Trophoblast cell (in vitro differentiated cells and primary cell): ENCODE measurements around the gene OR4D10.

ENCODE experiments used
- DNase-seq, 2 donors: peaks; one replicate each; pipeline ENCODE4 v3.0.0-alpha.2; 2016
- H2AFZ ChIP-seq: 2 replicates; pipeline ENCODE4 v1.6.1; 2013; ENCODE audit warnings: low read length, moderate library complexity, mild to moderate bottlenecking; ENCODE audit not compliant: insufficient read depth, poor library complexity
- H2AK5ac ChIP-seq: 2 replicates; pipeline ENCODE4 v1.6.1; 2013; ENCODE audit warnings: mild to moderate bottlenecking, low read length
- H2BK120ac ChIP-seq: 2 replicates; pipeline ENCODE4 v1.6.1; 2013; ENCODE audit warnings: low read length, mild to moderate bottlenecking, moderate library complexity; ENCODE audit not compliant: insufficient read depth, poor library complexity
- H2BK12ac ChIP-seq: 2 replicates; pipeline ENCODE4 v1.6.1; 2013; ENCODE audit warnings: mild to moderate bottlenecking, low read length, moderate library complexity
- H2BK5ac ChIP-seq: 2 replicates; pipeline ENCODE4 v1.6.1; 2013; ENCODE audit warnings: low read length, low read depth, moderate library complexity, mild to moderate bottlenecking; ENCODE audit not compliant: poor library complexity
- H3K14ac ChIP-seq: 2 replicates; pipeline ENCODE4 v1.6.1; 2013; ENCODE audit warnings: mild to moderate bottlenecking, low read length
- H3K18ac ChIP-seq: 2 replicates; pipeline ENCODE4 v1.6.1; 2013; ENCODE audit warnings: mild to moderate bottlenecking, low read length
- H3K23ac ChIP-seq: 2 replicates; pipeline ENCODE4 v1.6.1; 2013; ENCODE audit warnings: low read length
- H3K27ac ChIP-seq: 2 replicates; pipeline ENCODE4 v1.5.1; 2013; ENCODE audit warnings: low read depth, mild to moderate bottlenecking, inconsistent platforms, low read length, moderate library complexity
- H3K27me3 ChIP-seq: 2 replicates; pipeline ENCODE4 v1.6.1; 2013; ENCODE audit warnings: inconsistent platforms, mild to moderate bottlenecking, low read length, moderate library complexity; ENCODE audit not compliant: insufficient read depth
- H3K36me3 ChIP-seq, 2 experiments: 1 replicate in 1 of 2; 2 replicates in 1 of 2; pipeline ENCODE4 v1.6.1; 2013; ENCODE audit warnings: low read length in 2 of 2, mild to moderate bottlenecking in 2 of 2, moderate library complexity in 1 of 2; ENCODE audit not compliant: insufficient read depth in 2 of 2, control insufficient read depth in 1 of 2
- H3K4ac ChIP-seq: 2 replicates; pipeline ENCODE4 v1.6.1; 2013; ENCODE audit warnings: low read depth, mild to moderate bottlenecking, low read length, moderate library complexity
- H3K4me1 ChIP-seq, 2 experiments: 1 replicate in 1 of 2; 2 replicates in 1 of 2; pipeline ENCODE4 v1.6.1; 2013; ENCODE audit warnings: low read length in 2 of 2, mild to moderate bottlenecking in 2 of 2, moderate library complexity in 1 of 2; ENCODE audit not compliant: insufficient read depth in 2 of 2, control insufficient read depth in 1 of 2
- H3K4me2 ChIP-seq: 2 replicates; pipeline ENCODE4 v1.6.1; 2013; ENCODE audit warnings: inconsistent platforms, mild to moderate bottlenecking, low read length, moderate library complexity
- H3K4me3 ChIP-seq: 2 replicates; pipeline ENCODE4 v1.5.1; 2013; ENCODE audit warnings: mild to moderate bottlenecking, low read depth, low read length, inconsistent platforms
- H3K79me1 ChIP-seq: one replicate; pipeline ENCODE4 v1.6.1; 2013; ENCODE audit warnings: low read length
- H3K79me2 ChIP-seq: 2 replicates; pipeline ENCODE4 v1.6.1; 2013; ENCODE audit warnings: low read length, mild to moderate bottlenecking; ENCODE audit not compliant: control insufficient read depth, insufficient read depth, poor library complexity
- H3K9ac ChIP-seq: 2 replicates; pipeline ENCODE4 v1.6.1; 2013; ENCODE audit warnings: mild to moderate bottlenecking, low read length
- H3K9me3 ChIP-seq: 2 replicates; pipeline ENCODE4 v1.6.1; 2013; ENCODE audit warnings: low read depth, mild to moderate bottlenecking, control low read depth, inconsistent platforms, low read length; ENCODE audit not compliant: insufficient read depth
- H4K12ac ChIP-seq: 2 replicates; pipeline ENCODE4 v1.6.1; 2013; ENCODE audit warnings: low read depth, mild to moderate bottlenecking, low read length, moderate library complexity
- H4K8ac ChIP-seq: 2 replicates; pipeline ENCODE4 v1.6.1; 2013; ENCODE audit warnings: low read depth, mild to moderate bottlenecking, low read length, moderate library complexity
- H4K91ac ChIP-seq: one replicate; pipeline ENCODE4 v1.6.1; 2013; ENCODE audit warnings: low read depth, mild to moderate bottlenecking, low read length, moderate library complexity
- WGBS: extraction: QIAGEN DNeasy Blood & Tissue Kit; methylation state at CpG from one replicate; pipeline ENCODE4 v1.1.7; 2013; ENCODE audit warnings: missing lambda C conversion rate; ENCODE audit not compliant: insufficient read length, insufficient coverage; ENCODE audit errors: extremely low coverage; 5-methylcytosine and 5-hydroxymethylcytosine counted together

Gene OR4D10

DNA sequence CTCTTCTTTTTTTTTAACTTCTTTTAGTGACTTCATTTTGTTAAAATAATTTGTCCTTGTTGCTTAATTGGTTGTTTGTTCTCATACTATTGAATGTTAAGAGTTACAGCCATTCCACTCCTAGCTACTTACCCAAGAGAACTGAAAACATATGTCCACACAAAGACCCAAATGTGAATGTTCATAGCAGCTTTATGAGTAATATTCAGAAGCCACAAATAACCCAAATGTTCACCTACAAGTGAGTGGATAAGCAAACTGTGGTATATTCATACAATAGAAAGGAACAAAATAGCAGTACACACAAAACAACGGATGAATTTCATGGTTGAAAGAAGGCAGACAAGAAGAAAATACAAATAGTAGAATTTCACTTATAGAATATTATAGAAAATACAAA lies 28.8 kb downstream of the OR4D10 start:
- H3K36me3 ChIP-seq, result no peaks in the 10 kb centered on the region
- H3K9ac ChIP-seq, result no peak overlapping the region
- H3K9me3 ChIP-seq, result no peaks in the 10 kb centered on the region
- no peak overlapping the region for H2BK120ac ChIP-seq
- H4K8ac ChIP-seq, result no peak overlapping the region
- no peak overlapping the region for H2AK5ac ChIP-seq
- H3K4me1 ChIP-seq, result no peaks in the 10 kb centered on the region
- no peak for DNase-seq
- H3K14ac ChIP-seq, result no peak overlapping the region
- H3K79me1 ChIP-seq, result no peaks in the 10 kb centered on the region
- H3K4me3 ChIP-seq, result no peak overlapping the region
- H3K79me2 ChIP-seq, result no peaks in the 10 kb centered on the region
- H3K18ac ChIP-seq, result no peak overlapping the region
- no peak overlapping the region for H3K4ac ChIP-seq
- no peak overlapping the region for H2BK12ac ChIP-seq
- no peaks in the 10 kb centered on the region for H3K27me3 ChIP-seq
- H3K23ac ChIP-seq, result no peak overlapping the region
- no peak overlapping the region for H3K4me2 ChIP-seq
- WGBS, result no CpG with 5 or more reads among the region's 1 CpG
- no peak overlapping the region for H3K27ac ChIP-seq
- H4K12ac ChIP-seq, result no peak overlapping the region
- H2BK5ac ChIP-seq, result no peak overlapping the region
- H4K91ac ChIP-seq, result no peak overlapping the region
- no peak overlapping the region for H2AFZ ChIP-seq

DNA sequence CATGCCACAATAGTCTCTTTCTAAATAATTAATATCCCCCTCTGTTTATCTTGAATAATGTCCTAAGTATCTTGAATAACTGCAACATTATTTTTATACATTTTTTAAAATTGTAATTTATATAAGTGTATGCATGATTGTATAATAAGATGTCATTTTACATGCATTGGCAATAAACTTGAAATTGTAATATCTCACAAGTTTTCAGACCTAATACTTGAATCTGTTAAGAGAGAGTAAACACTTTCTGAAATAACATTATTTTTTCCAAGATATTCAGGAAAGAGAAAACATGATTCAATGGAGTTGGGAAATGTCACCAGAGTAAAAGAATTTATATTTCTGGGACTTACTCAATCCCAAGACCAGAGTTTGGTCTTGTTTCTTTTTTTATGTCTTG lies 30.2 kb downstream of the OR4D10 start, which contains the start of gene OR4D11:
Gene OR4D11, plus strand, starts transcription at position 301 of the 400 bp plus-strand sequence. Its CDS starts 0 bp downstream, at position 301.
- no peak within 1 kb of the TSS for H3K4me2 ChIP-seq
- no peak within 1 kb of the TSS for H3K4me3 ChIP-seq
- DNase-seq, result no peak
- no peak within 1 kb of the TSS for H3K4ac ChIP-seq
- H3K9me3 ChIP-seq, result no peaks in the 10 kb centered on the region
- no peaks in the 10 kb centered on the region for H3K27me3 ChIP-seq
- no peak within 1 kb of the TSS for H4K91ac ChIP-seq
- H4K12ac ChIP-seq, result no peak within 1 kb of the TSS
- no peaks in the 10 kb centered on the region for H3K4me1 ChIP-seq
- no peak within 1 kb of the TSS for H2BK120ac ChIP-seq
- H3K79me1 ChIP-seq, result no peaks in the 10 kb centered on the region
- no peak within 1 kb of the TSS for H3K9ac ChIP-seq
- H3K18ac ChIP-seq, result no peak within 1 kb of the TSS
- H2BK12ac ChIP-seq, result no peak within 1 kb of the TSS
- no peak within 1 kb of the TSS for H3K23ac ChIP-seq
- no peak within 1 kb of the TSS for H2BK5ac ChIP-seq
- H3K27ac ChIP-seq, result no peak within 1 kb of the TSS
- H3K36me3 ChIP-seq, result no peaks in the 10 kb centered on the region
- H2AK5ac ChIP-seq, result no peak within 1 kb of the TSS
- H3K14ac ChIP-seq, result no peak within 1 kb of the TSS
- H3K79me2 ChIP-seq, result no peaks in the 10 kb centered on the region
- H2AFZ ChIP-seq, result no peak within 1 kb of the TSS
- no peak within 1 kb of the TSS for H4K8ac ChIP-seq

DNA sequence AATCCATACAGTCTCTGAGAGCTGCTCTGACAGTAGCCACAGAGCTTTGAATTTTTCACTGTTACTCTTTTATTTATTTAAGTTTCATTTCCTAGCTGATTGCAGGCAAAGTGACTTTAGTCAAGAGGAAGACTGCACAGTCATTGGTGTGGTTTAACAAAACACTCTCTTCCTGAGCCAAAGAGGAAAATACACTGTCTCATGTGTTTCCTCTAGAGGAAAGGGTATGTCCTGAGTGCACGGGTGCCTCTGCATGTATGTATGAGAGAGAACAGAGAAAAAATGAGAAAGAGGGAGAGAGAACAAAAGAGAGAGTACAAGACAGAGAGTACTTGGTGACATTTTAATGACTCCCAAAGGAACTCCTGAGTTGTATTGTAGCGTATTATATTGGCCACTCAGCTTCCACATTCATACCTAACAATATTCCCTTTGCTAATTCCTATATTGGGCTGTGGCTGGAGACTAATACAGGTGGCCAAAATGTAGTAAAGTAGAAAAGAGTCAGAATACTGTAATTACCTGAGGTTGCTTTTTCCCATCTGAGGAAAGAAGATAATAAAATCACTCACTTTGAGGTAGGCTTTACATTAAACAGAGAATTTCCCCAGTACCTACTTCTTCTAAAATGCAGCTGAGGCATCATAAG lies 38.0 kb downstream of the OR4D10 start, which contains the start of gene OR4D9:
Gene OR4D9, plus strand, starts transcription at position 599 of the 649 bp plus-strand sequence. CDS start 3,374 bp downstream, outside the sequence.
- Histone ChIP-seq H3K4ac (no peak within 1 kb of the TSS), H3K27me3 (no peaks in the 10 kb centered on the region), H4K91ac (no peak within 1 kb of the TSS), H3K36me3 (no peaks in the 10 kb centered on the region), H4K12ac (no peak within 1 kb of the TSS), H2AFZ (no peak within 1 kb of the TSS), H3K79me1 (no peaks in the 10 kb centered on the region), H2BK12ac (no peak within 1 kb of the TSS), H3K9ac (no peak within 1 kb of the TSS), H3K23ac (no peak within 1 kb of the TSS), H3K4me3 (no peak within 1 kb of the TSS), H3K14ac (no peak within 1 kb of the TSS), H4K8ac (no peak within 1 kb of the TSS), H3K9me3 (no peaks in the 10 kb centered on the region), H2AK5ac (no peak within 1 kb of the TSS), H3K4me2 (no peak within 1 kb of the TSS), H2BK5ac (no peak within 1 kb of the TSS), H3K27ac (no peak within 1 kb of the TSS), H2BK120ac (no peak within 1 kb of the TSS), H3K4me1 (no peaks in the 10 kb centered on the region), H3K79me2 (no peaks in the 10 kb centered on the region), H3K18ac (no peak within 1 kb of the TSS)
- no CpG with 5 or more reads among the region's 2 CpGs for WGBS
- no peak for DNase-seq

DNA sequence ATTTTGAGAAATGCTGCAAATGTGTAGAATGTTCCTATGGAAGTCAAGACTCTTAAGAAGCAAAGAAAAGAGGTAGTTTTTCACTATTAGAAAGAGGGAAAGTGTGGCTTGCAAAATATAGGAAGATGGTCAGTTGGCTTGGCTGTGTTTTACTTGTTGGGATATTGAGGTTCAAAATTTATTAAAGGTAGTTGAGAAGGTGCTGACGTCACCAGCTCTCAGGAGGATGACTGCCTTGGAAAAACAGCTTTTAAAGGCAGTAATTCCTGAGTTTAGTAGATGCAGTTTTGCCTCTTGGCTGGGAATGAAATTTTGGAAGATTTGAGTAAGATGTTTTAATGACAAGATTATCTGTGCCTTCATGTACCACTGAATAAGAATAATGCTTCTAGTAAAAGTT lies 38.6 kb downstream of the OR4D10 start:
- Histone ChIP-seq H3K4me3 (no peak overlapping the region), H3K4me1 (no peaks in the 10 kb centered on the region), H3K9ac (no peak overlapping the region), H2AFZ (no peak overlapping the region), H3K9me3 (no peaks in the 10 kb centered on the region), H3K27ac (no peak overlapping the region), H3K23ac (no peak overlapping the region), H4K12ac (no peak overlapping the region), H3K79me1 (no peaks in the 10 kb centered on the region), H3K27me3 (no peaks in the 10 kb centered on the region), H2AK5ac (no peak overlapping the region), H4K8ac (no peak overlapping the region), H3K14ac (no peak overlapping the region), H3K18ac (no peak overlapping the region), H4K91ac (no peak overlapping the region), H2BK12ac (no peak overlapping the region), H3K4ac (no peak overlapping the region), H2BK120ac (no peak overlapping the region), H3K36me3 (no peaks in the 10 kb centered on the region), H3K79me2 (no peaks in the 10 kb centered on the region), H3K4me2 (no peak overlapping the region), H2BK5ac (no peak overlapping the region)
- no peak for DNase-seq
- WGBS, result no CpG with 5 or more reads among the region's 1 CpG
